GM04504 (cell line): Measurements from ENCODE around the gene KLK7.
"Not testable (repeated sequence)": the region's sequence is repeated elsewhere in the genome, so short reads cannot be mapped to it uniquely, and the experiment has no call there.

Experiments
- DNase-seq: peaks from one replicate; pipeline ENCODE4 v3.0.0-alpha.2; 2012; ENCODE audit warnings: low read depth

KLK7 gene

DNA sequence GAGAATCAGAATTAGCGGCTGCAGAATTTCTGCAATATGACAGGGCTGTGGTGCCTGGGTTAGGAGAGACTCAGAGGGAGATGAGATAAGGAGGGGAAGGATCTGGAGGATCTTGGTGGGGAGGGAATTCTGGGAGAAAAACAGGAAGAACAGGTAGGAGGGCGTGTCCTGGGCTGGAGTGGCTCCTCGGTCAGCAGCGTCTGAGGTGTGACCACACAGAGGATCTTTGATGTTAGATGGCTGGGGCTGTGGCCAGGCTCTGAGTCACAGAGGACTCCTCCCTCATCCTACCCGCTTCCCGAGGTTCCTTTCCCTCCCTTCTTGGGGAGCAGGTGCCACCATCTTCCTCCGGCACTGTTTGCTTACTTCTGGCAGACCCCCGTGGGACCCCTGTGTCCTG, 8.0 kb downstream of the KLK7 start:
- no peak for DNase-seq

DNA sequence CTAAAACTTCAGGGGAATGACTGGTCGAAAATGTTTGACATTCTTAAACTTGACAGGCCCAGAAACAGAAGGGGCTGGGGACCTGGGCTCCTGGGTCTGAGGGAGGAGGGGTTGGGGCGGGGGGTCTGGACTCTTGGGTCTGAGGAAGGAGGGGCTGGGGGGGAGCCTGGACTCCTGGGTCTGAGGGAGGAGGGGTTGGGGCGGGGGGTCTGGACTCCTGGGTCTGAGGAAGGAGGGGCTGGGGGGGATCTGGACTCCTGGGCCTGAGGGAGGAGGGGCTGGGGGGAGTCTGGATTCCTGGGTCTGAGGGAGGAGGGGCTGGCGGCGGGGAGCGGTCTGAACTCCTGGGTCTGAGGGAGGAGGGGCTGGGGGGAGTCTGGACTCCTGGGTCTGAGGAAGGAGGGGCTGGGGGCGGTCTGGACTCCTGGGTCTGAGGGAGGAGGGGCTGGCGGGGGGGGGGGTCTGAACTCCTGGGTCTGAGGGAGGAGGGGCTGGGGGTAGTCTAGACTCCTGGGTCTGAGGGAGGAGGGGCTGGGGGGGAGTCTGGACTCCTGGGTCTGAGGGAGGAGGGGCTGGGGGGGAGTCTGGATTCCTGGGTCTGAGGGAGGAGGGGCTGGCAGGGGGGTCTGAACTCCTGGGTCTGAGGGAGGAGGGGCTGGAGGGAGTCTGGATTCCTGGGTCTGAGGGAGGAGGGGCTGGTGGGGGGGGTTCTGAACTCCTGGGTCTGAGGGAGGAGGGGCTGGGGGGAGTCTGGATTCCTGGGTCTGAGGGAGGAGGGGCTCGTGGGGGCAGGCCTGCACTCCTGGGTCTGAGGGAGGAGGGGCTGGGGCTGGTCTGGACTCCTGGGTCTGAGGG, 8.8 kb downstream of the KLK7 start:
- no peak for DNase-seq

DNA sequence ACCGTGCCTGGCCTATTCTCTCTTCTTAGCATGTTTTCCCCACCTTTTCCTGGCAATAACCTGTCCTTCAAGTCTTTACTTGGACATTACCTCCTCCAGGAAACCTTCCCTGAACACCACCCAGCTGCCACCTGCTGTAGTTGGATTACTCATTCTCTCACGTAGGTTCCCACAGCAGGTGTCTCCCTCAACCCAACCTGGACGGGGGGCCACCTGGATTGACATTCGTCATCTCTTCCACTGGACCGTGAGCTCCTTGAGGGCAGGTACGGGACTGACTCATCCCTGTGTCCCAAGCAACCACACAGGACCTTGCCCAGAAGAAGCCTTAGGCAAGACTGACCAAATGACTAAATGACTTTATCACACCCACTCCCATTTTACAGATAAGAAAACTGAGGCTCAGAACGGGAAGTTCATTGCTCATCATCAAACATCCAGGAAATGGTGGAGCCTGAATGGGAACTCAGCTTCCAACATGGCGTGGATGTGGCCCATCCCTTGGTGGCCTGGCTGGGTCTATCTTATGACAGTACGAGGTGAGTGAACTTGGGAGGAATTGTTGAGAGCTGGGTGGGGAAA, 10.8 kb downstream of the KLK7 start:
- no peak for DNase-seq

DNA sequence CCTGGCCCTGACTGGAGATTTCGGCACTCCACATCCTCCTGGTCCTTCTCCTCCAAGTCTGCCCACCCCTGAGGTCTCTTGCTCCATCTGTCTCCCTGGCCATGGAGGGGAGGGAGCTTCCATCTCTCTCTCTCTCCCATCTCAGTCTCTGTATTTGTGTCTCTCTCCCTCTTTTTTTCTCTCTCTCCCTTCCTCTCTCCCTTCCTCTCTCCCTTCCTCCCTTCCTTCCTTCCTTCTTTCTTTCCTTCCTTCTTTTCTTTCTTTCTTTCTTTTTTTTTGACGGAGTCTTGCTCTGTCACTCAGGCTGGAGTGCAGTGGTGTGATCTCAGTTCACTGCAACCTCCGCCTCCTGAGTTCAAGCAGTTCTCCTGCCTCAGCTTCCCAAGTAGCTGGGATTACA, 13.9 kb downstream of the KLK7 start:
- not testable (repeated sequence) for DNase-seq

DNA sequence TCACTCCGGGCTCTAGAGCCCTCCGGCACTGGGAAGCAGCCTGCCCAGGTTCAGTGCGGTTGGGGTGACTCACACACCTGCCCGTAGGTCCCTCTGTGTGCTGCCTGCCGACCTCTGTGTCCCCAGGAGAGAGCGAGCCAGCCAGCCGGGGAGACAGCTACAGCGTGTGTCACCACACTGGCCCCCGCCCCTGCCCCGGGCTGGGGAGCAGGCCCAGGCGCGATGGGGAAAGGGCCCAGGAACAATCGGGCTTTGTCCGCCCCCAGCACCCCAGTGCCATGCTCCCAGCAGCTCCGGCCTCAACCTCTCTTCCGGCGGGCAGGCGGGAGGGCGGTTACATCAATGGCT, 14.3 kb downstream of the KLK7 start, which contains the start of gene KLK6:
Gene KLK6 (minus strand): TSS at position 179 of the 348 bp plus-strand sequence. CDS start 1,487 bp downstream, outside the sequence.
- no peak for DNase-seq

DNA sequence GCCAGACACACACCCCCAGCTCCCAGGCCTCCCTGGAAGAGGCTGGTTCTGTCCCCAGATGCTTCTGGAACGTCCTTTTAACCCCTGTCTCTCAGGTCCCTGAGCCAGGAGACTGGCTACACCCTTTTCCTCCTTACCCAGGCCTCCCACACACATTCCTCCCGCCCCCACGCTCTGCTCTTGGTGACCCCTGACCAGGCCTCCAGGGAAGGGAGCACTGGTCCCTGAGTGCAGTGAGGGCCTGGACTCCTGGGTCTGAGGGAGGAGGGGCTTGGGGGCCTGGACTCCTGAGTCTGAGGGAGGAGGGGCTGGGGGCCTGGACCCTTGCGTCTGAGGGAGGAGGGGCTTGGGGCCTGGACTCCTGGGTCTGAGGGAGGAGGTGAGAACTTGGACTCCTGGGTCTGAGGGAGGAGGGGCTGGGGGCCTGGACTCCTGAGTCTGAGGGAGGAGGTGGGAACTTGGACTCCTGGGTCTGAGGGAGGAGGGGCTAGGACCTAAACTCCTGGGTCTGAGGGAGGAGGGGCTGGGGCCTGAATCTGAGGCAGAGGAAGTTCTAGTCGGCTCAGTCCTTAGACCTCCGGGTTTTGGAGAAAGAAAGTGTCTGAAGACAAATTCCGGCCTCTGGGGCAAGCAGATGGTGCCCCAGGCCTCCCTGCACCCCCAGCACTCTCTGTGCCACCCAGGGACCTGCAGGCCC, 14.9 kb downstream of the KLK7 start:
- no peak for DNase-seq

DNA sequence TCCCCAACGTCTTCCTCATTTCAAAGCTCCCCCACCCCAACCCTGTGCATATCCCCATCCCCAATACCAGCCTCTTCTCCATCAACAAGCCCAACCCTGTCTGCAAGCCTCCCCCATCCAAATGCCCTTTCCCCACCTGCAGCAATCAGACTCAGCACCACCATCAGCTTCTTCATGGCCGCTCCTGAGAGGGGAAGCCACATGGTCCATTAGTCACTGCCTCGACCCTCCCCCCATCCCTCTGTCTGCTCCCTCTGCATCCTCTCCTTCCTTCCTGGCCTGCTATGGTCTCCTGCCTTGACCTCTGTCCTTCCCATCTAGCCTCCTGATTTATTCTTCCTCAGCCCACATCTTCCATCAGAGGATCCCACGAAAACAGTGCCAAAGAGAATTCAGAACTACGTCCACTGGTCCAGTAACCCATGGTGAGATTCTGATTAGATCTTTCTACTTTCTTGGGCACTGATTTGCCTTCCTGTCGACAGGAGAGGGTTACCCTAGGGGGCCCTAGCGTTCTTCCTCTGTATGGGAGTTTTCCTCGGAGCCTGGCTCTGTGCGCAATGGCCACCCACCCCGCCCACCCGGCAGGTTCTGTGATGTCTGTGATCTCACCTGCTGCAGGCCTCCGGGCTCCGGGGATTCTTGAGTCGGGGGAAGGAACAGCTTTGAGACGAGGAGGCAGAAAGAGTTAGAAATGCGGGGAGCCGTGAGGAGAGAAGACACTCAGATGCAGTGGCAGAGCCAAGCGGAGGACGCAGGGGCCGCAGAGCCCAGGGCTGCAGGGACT, 15.6 kb downstream of the KLK7 start:
- no peak for DNase-seq

DNA sequence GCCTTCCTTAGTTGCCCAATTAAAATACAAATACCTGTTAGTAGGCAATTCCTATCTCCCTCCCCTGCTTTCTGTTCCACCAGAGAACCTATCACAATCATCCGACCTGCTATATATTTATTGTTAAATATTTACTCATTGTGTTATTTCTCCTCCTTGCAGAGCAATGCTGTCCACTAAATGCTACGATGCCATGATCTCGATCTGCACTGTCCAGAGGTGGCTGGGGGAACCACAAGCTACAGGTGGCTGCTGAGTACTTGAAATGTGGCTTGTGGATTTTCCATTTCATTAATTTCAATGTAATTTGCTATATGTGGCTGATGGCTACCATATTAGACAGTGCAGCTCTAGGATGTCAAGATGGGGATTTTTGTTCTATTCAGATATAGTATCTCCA, 19.5 kb downstream of the KLK7 start:
- DNase-seq: no peak

DNA sequence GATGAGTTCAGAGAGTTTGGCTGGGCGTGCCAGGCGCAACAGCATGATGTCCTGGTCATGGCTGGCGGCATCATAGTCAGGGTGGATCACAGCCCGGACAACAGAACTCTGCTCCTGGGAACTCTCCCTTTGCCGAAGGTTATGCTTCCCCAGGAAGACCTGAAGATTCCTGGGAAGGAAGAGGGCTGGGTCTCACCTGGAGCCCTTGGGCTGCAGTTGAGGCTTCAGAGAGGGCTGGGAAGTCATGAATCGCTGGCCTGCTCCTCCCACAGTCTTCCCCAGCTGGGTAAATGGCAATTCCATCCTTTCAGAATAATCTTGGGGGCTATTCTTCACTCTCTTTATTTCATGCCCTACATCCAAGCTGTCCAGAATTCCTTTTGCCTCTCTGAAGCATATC, 20.3 kb downstream of the KLK7 start:
- DNase-seq: no peak

DNA sequence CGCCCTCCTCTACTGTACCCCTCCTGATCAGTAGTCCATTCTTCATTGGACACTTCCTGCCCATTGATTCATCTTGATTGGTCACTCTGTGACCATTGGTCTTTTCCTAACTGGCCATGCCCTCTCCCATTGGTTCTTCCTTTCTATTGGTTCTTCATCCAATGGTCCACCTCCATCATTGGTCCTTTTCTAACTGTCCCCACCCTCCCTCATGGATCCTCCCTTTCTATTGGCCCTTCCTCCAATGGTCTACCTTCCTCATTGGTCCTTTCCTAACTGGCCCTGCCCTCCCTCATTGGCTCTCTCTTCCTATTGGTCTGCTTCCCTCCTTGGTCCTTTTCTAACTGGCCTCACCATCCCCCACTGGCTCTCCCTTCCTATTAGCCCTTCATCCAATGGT, 21.5 kb downstream of the KLK7 start:
- no peak for DNase-seq

DNA sequence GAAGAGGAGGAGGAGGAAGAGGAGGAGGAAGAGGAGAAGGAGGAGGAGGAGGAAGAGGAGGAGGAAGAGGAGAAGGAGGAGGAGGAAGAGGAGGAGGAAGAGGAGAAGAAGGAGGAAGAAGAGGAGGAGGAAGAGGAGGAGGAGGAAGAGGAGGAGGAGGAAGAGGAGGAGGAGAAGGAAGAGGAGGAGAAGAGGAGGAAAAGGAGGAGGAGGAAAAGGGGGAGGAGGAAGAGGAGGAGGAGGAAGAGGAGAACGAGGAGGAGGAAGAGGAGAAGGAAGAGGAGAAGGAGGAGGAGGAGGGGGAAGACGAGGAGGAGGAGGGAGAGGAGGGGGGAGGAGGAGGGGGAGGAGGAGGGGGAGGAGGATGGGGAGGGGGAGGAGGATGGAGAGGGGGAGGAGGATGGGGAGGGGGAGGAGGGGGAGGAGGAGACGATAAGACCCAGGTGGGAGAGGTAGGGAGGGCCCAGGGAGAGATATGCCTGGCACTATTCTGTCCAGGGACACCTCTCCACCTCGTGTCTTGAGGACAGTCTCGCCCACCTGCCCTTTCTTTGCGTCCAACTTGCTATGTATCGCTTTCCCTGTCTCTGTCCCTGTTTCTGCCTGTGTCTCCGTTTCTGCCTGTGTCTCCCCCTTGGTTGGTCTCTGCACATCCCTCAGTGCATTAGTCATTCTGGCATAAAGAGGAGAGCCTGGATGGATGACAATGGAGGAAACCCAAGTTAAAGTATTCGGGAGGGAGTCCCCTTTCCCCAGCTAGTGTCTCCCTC, 23.8 kb downstream of the KLK7 start:
- DNase-seq: no peak

DNA sequence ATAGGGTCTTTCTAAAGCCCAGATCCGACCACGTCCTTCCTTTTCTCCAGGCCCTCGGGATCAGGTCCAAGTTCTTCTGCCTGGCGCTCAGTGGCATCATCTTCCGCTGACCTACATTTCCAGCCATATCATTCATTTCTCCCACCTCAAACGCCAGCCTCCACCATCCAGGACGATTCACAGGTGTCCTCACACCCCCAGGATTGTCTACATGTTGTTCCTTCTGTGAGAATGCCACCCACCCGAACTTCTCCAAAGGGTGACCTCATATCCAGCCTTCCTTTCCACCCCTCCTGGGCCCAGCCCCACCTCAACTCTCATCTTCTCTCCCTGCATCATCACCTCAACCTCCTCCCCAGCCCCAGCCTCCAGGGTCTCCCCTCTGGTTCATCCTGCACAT, 26.1 kb downstream of the KLK7 start:
- no peak for DNase-seq

DNA sequence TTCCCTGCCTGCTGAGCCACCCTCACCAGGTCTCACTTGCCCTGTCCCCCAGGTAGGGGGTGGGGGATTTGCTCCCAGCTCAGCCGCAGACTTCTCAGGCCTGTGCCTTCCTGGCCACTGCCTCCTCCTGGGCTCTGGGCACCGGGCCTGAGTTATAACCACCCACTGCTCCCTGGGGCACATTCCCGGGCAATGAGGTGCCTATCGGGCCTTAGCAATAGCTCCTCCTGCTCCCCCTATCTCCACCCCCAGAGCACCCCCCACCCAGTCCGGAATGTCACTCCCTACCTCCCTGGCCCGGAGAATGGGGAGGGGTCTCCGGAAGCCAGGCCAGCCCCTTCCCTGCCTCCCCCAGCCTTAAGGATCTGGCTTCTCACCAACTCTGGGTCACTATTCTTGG, 30.8 kb downstream of the KLK7 start, which contains the start of gene KLK5:
Gene KLK5 (minus strand): TSS at position 129 of the 400 bp plus-strand sequence. CDS start 381 bp downstream, outside the sequence.
- DNase-seq: no peak

DNA sequence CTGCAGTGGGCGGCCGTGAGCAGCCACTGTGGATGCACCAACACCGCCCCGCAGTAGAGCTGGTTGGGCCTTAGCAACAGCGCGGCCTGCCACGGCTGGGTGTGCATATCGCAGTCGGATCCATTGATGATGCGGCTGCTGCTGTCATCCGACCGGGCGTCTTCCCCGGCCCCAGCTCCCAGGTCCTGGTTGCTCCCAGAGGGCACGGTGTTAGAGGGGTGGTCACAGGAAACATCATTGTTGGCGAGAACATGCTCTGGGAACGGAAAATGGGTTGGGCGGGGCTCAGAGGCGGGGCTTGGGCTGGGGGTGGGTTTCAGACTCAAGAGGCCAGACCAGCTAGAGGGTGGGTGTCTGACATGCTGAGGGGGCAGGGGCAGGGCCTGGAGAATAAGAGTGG, 33.9 kb downstream of the KLK7 start:
- no peak for DNase-seq

DNA sequence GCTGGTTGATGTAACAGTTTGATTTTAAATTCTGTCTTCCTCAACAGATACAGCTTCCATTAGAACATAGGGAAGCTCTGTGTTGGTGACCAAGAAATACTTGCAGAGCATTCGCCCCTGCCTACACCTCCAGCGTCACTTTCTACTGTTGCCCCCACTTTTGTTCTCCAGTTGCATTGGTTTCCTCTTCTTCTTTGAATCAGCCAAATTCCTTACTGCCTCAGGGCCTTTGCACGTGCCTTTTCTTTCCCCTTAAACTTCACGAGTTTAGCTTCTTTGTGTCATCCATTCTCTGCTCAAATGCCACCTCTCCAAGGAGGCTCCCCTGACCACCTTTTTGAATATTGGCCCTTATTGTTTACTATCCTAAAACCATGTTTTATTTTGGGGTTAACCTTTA, 36.6 kb downstream of the KLK7 start:
- no peak for DNase-seq

DNA sequence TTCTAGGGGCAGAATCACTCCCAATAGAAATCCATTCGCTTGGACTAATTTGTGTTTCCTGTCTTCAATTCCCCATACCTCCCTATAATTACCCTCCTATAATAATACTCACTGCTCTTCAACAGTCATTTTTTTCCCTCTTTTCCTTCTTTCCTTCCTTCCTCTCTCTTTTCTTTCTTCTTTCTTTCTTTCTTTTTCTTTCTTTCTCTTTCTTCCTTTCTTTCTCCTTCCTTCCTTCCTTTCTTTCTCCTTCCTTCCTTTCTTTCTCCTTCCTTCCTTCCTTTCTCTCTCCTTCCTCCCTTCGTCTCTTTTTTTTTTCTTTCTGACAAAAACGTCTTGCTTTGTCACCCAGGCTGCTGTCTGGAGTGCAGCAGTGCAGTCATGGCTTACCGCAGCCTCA, 38.9 kb downstream of the KLK7 start:
- no peak for DNase-seq

DNA sequence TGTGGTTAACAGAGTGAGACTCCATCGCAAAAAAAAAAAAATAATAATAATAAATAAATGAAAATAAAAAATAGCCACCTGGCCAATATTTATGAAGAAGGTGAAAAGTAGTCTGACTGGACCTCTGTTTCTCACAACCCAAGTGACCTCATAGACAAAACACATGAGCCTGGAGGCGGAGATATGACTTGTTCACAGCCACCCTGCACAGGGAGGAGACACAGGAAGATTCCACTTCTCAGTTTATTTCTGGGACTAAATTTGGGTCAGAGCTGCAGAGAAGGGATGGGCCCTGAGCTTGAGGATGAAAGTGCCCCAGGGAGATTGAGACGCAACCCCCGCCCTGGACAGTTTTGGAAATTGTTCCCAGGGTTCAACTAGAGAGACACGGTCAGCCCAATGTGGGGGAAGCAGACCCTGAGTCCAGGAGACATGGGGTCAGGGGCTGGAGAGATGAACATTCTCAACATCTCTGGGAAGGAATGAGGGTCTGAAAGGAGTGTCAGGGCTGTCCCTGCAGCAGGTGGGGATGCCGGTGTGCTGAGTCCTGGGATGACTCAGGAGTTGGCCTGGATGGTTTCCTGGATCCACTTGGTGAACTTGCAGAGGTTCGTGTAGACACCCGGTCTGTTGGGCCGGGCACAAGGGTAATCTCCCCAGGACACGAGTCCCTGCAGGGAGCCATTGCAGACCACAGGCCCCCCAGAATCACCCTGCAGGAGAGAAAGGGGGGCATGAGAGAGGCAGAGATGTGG, 40.5 kb downstream of the KLK7 start:
- no peak for DNase-seq

DNA sequence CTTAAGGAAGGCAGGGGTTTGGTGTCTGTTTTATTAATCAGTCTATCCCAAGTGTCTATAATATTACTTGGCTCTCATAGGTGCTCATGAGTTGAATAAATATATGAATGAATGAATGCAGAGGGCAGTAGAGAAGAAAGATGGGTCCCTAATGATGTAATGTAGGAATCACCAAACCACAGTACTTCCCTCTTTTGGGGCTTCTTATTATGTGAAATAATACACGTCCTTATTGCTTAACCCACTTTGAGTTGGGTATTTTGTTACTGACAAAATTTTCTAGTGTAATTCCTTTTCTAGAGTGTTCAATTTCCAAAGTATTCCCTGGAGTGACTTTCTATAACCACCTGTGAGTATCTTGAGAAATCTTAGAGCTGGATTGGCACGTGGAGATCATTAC, 44.1 kb downstream of the KLK7 start:
- DNase-seq: no peak

DNA sequence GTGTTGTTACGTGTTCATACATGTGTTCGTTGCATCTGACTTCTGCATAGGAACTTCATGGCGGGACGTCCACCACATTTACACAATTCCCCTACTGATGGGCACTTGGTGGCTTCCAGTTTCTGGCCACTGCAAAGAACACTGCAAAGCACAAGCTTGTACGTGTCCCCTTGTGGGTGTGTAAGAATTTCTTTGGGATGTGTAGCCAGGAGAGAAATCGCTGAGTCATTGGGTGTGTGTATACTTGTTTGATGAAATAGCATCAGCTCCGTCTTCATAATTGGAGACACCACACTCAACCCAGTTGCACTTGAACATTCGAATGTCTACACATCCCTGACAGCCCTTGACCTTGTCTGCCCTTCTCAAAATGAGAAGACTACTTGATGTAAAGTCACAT, 50.1 kb downstream of the KLK7 start:
- DNase-seq: no peak

DNA sequence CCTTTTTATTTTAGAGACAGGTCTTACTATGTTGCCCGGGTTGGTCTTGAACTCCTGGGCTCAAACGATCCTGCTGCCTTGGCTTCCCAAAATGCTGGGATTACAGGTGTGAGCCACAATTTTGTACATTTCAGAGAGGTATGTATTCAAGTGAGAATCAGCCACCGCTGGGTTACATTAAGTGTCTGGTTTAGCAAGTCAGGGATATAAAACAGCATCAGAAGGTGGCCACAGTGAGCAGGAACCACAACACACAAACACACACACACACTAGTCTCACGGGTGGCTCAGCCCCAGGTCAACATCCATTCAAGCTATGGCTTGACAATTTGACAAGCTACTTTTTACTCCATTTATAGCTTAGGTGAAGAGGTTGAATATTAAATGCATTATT, 51.0 kb downstream of the KLK7 start:
- DNase-seq: no peak
